SK-N-SH (cell line): Measurements from ENCODE around the gene TPST2.

ENCODE experiments used
- EP300 ChIP-seq, 2 experiments: IDR thresholded peaks; 2 replicates each; pipeline versions ENCODE4 v1.4.0 to v1.6.1; 2012; ENCODE audit warnings: borderline replicate concordance in 1 of 2, low read depth in 1 of 2, low read length in 1 of 2
- RFX5 ChIP-seq: IDR thresholded peaks from 2 replicates; pipeline ENCODE4 v1.6.1; 2012; ENCODE audit warnings: mild to moderate bottlenecking, improper control_type of control experiment, low read length
- SIN3A ChIP-seq: IDR thresholded peaks from 2 replicates; pipeline ENCODE4 v1.6.1; 2012; ENCODE audit warnings: low read depth, mild to moderate bottlenecking, low read length, moderate library complexity, borderline replicate concordance
- YY1 ChIP-seq: IDR thresholded peaks from 2 replicates; pipeline ENCODE4 v1.4.0; 2012; ENCODE audit warnings: low read depth, mild to moderate bottlenecking
- TF ChIP-seq, protein P1 (sequence below): fragments of 200-600 bp; sonication (generic); IDR thresholded peaks from 2 replicates; pipeline ENCODE4 v1.6.1; 2017; ENCODE audit warnings: antibody characterized with exemption, mild to moderate bottlenecking, moderate library complexity

DNA sequence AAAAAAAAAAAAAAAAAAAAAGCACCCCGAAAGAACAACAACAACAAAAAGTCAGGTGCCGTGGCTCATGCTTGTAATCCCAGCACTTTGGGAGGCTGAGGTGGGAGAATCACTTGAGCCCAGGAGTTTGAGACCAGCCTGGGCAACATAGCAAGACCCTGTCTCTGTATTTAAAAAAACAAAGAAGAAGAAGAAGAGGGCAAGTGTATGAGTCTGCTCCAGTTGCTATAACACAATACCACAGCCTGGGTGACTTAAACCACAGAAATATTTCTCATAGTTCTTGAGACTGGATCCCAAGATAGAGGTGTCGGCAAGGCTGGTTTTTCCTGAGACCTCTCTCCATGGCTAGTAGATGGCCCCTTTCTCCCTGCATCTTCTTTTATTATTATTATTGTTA, 44.3 kb upstream of the TPST2 start:
- TF ChIP-seq EP300 (IDR thresholded peaks at IDR 0.05; ENCODE audit: borderline replicate concordance in 1 of 2, low read depth in 1 of 2, low read length in 1 of 2) (no peak), RFX5 (no peak), SIN3A (no peak), YY1 (no peak)
- TF ChIP-seq, protein P1, sequence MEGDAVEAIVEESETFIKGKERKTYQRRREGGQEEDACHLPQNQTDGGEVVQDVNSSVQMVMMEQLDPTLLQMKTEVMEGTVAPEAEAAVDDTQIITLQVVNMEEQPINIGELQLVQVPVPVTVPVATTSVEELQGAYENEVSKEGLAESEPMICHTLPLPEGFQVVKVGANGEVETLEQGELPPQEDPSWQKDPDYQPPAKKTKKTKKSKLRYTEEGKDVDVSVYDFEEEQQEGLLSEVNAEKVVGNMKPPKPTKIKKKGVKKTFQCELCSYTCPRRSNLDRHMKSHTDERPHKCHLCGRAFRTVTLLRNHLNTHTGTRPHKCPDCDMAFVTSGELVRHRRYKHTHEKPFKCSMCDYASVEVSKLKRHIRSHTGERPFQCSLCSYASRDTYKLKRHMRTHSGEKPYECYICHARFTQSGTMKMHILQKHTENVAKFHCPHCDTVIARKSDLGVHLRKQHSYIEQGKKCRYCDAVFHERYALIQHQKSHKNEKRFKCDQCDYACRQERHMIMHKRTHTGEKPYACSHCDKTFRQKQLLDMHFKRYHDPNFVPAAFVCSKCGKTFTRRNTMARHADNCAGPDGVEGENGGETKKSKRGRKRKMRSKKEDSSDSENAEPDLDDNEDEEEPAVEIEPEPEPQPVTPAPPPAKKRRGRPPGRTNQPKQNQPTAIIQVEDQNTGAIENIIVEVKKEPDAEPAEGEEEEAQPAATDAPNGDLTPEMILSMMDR, result no peak
